Liver (tissue), 9 donors: ENCODE results near the gene CD274. TPM values are rescaled to one million over a fixed set of nuclear protein-coding genes. Genes with fewer than 3 reads are reported as not detected.

Source experiments
- DNase-seq: peaks from one replicate; pipeline ENCODE4 v3.0.0-alpha.2; 2017; ENCODE audit warnings: low spot score
- H3K27ac ChIP-seq, 2 donors: one replicate each; pipeline ENCODE4 v1.7.0; 2013; ENCODE audit warnings: inconsistent platforms in 2 of 2, low read length in 2 of 2, control low read depth in 1 of 2, low read depth in 1 of 2, mild to moderate bottlenecking in 1 of 2
- H3K27me3 ChIP-seq, 4 donors: one replicate each; pipeline versions ENCODE4 v1.6.1 to v1.7.0; 2013; ENCODE audit warnings: low read length in 3 of 4, inconsistent platforms in 1 of 4, mild to moderate bottlenecking in 1 of 4, moderate library complexity in 1 of 4; ENCODE audit not compliant: control insufficient read depth in 4 of 4, insufficient read depth in 4 of 4
- H3K36me3 ChIP-seq, 4 donors: one replicate each; pipeline versions ENCODE4 v1.6.1 to v1.7.0; 2013; ENCODE audit warnings: low read length in 3 of 4, mild to moderate bottlenecking in 3 of 4, low read depth in 1 of 4, moderate library complexity in 1 of 4; ENCODE audit not compliant: control insufficient read depth in 4 of 4, insufficient read depth in 3 of 4
- H3K4me1 ChIP-seq, 4 donors: one replicate each; pipeline versions ENCODE4 v1.6.1 to v1.7.0; 2013; ENCODE audit warnings: low read length in 3 of 4, mild to moderate bottlenecking in 3 of 4, moderate library complexity in 1 of 4; ENCODE audit not compliant: control insufficient read depth in 4 of 4, insufficient read depth in 4 of 4
- H3K4me3 ChIP-seq, 3 donors: one replicate each; pipeline versions ENCODE4 v1.6.1 to v1.7.0; 2013; ENCODE audit warnings: low read length in 3 of 3, control low read depth in 1 of 3, low read depth in 1 of 3, mild to moderate bottlenecking in 1 of 3
- H3K9ac ChIP-seq, 2 donors: one replicate each; pipeline ENCODE4 v1.7.0; 2013; ENCODE audit warnings: low read length in 2 of 2, mild to moderate bottlenecking in 2 of 2, moderate library complexity in 2 of 2, control low read depth in 1 of 2, low read depth in 1 of 2
- H3K9me3 ChIP-seq, 4 donors: one replicate each; pipeline versions ENCODE4 v1.6.1 to v1.7.0; 2013; ENCODE audit warnings: low read length in 3 of 4; ENCODE audit not compliant: control insufficient read depth in 4 of 4
- FOXA1 ChIP-seq: IDR thresholded peaks from 2 replicates; pipeline ENCODE4 v1.6.1; 2016; ENCODE audit warnings: antibody characterized with exemption
- FOXA2 ChIP-seq: IDR thresholded peaks from 2 replicates; pipeline ENCODE4 v1.6.1; 2016; ENCODE audit warnings: antibody characterized with exemption
- GABPA ChIP-seq, 2 donors: IDR thresholded peaks in 1 of 2; conservative IDR thresholded peaks in 1 of 2; 2 replicates each; pipeline ENCODE4 v1.6.1; 2016; ENCODE audit warnings: antibody characterized with exemption in 2 of 2, mild to moderate bottlenecking in 1 of 2, moderate library complexity in 1 of 2
- HNF4A ChIP-seq, 2 donors: conservative IDR thresholded peaks; 2 replicates each; pipeline ENCODE4 v1.6.1; 2016; ENCODE audit warnings: antibody characterized with exemption in 2 of 2, mild to moderate bottlenecking in 2 of 2
- JUND ChIP-seq, 2 donors: IDR thresholded peaks; 2 replicates each; pipeline ENCODE4 v1.6.1; 2016; ENCODE audit warnings: antibody characterized with exemption in 2 of 2
- NR2F2 ChIP-seq: IDR thresholded peaks from 2 replicates; pipeline ENCODE4 v1.6.1; 2016; ENCODE audit warnings: antibody characterized with exemption
- RAD21 ChIP-seq, 2 donors: IDR thresholded peaks; 2 replicates each; pipeline ENCODE4 v1.6.1; 2016; ENCODE audit warnings: antibody characterized with exemption in 2 of 2, mild to moderate bottlenecking in 2 of 2
- RXRA ChIP-seq, 2 donors: IDR thresholded peaks; 2 replicates each; pipeline ENCODE4 v1.6.1; 2017 to 2018; ENCODE audit warnings: antibody characterized with exemption in 2 of 2, mild to moderate bottlenecking in 1 of 2
- TAF1 ChIP-seq: conservative IDR thresholded peaks from 2 replicates; pipeline ENCODE4 v1.6.1; 2016; ENCODE audit warnings: antibody characterized with exemption, mild to moderate bottlenecking
- YY1 ChIP-seq: IDR thresholded peaks from 2 replicates; pipeline ENCODE4 v1.6.1; 2016; ENCODE audit warnings: antibody characterized with exemption, mild to moderate bottlenecking
- WGBS: extraction: QIAGEN DNeasy Blood & Tissue Kit; methylation state at CpG from one replicate; pipeline ENCODE4 v1.1.7; 2013; 5-methylcytosine and 5-hydroxymethylcytosine counted together
- polyA plus RNA-seq, 2 donors: library from polyadenylated mRNA; stranded (reverse) in 1 of 2; unstranded in 1 of 2; fragments of 200-250 nt in 1 of 2; fragments of >200 nt in 1 of 2; fragmentation: Nextera tagmentation in 1 of 2; extraction: Ambion mirVana in 1 of 2; gene quantifications; one replicate each; pipeline versions ENCODE4 v1.2.1 to v1.2.3, GENCODE V29; 2013 to 2015
- total RNA-seq, 2 donors: library from RNA; depleted of rRNA; stranded (reverse); fragments of >200 nt; gene quantifications; one replicate each; pipeline ENCODE4 v1.2.3, GENCODE V29; 2014
- TF ChIP-seq, protein P1 (sequence below): IDR thresholded peaks from 2 replicates; pipeline ENCODE4 v1.6.1; 2016; ENCODE audit warnings: antibody characterized with exemption, mild to moderate bottlenecking
- TF ChIP-seq, protein P2 (sequence below): IDR thresholded peaks from 2 replicates; pipeline ENCODE4 v1.6.1; 2016; ENCODE audit warnings: antibody characterized with exemption
- TF ChIP-seq, protein P3 (sequence below): IDR thresholded peaks from 2 replicates; pipeline ENCODE4 v1.6.1; 2016; ENCODE audit warnings: antibody characterized with exemption
- TF ChIP-seq, protein P4 (sequence below): IDR thresholded peaks from 2 replicates; pipeline ENCODE4 v1.6.1; 2016; ENCODE audit warnings: antibody characterized with exemption
- TF ChIP-seq, protein P5 (sequence below): fragments of 150-350 bp; IDR thresholded peaks from 2 replicates; pipeline ENCODE4 v1.5.1; 2017; ENCODE audit warnings: improper control_type of control experiment, low read depth, low read length; ENCODE audit not compliant: missing input control
- donor health status: healthy.
- donor health status: healthy.
- donor health status: healthy.
- donor health status: healthy.
- donor health status: healthy.

The CD274 gene
- total and polyA plus RNA-seq, 4 donors = 1.0 to 3.1 (median 1.9) TPM

DNA sequence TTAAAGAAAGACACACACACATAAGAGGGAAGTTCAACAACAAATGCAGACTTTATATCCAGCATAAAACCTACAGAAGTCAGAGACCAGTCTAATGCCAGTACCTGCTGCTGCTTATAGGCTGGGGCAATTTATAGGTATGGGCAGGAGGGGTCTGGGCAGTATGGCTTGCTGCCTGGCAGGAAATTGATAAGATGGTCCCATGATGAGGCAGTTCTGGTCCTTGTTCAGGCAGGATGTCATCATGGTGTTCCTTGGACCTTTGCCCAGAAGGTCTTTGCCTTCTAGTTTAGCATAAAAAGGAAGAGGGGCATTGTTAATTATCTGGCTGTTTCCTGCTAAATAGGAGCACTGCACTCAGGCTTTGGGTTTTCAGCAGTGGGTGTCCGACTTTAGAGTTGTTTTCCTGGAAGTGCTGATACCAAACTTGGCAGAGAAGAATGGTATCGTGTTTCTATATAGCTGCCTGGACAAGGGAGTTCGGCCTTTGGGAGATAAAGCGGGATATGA lies 49.6 kb downstream of the CD274 start:
- no peaks in the 10 kb centered on the region for H3K36me3 ChIP-seq
- peak; percentile 33 for TF ChIP-seq NR2F2
- TF ChIP-seq RAD21 (IDR thresholded peaks at IDR 0.05) = no peak
- peak overlapping the region in 1 of 2 donors; percentile 54 for H3K27ac ChIP-seq
- no peak overlapping the region for H3K4me3 ChIP-seq
- H3K9me3 ChIP-seq = no peaks in the 10 kb centered on the region
- DNase-seq = no peak
- 70% methylated on average over 4 of the region's 4 CpGs for WGBS
- peaks cover 0 to 4% (median 0%) of the 10 kb centered on the region in 4 donors for H3K27me3 ChIP-seq
- H3K9ac ChIP-seq = no peak overlapping the region
- no peaks in the 10 kb centered on the region for H3K4me1 ChIP-seq

DNA sequence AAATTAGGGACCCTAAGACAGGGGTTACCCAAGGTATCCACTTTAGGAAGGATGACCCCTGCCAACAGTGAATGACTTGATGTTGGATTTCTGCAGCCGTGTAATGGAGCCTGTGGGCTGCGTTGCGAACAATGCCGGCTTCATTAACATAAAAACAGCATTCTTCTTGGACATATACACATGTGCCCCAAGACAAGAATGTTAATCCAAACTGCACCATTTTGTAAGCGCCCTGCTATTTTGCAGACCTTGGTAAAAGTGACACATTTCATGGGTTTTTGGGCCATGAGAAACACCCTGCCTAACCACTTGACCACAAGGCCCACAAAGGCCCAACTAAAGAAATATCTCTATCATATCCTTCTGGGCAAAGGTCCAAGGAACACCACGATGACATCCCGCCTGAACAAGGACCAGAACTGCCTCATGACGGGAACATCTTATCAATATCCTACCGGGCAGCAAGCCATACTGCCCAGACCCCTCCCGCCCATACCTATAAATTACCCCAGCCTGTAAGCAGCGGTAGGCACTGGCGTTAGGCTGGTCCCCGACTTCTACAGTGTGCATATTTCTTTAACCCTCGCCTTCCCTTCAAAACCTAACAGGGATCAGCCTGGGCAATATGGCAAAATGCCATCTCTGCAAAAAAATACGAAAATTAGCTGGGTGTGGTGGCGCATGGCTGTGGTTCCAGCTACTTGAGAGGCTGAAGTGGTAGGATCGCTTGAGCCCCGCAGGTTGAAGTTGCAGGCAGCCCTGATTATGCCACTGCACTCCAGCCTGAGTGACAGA lies 50.3 kb downstream of the CD274 start:
- Histone ChIP-seq H3K36me3 (no peaks in the 10 kb centered on the region), H3K4me1 (no peaks in the 10 kb centered on the region), H3K4me3 (no peak overlapping the region), H3K9me3 (no peaks in the 10 kb centered on the region), H3K27ac (peak overlapping the region in 1 of 2 donors; percentile 54), H3K9ac (no peak overlapping the region), H3K27me3 (peaks cover 0 to 4% (median 0%) of the 10 kb centered on the region in 4 donors)
- TF ChIP-seq, protein P1, sequence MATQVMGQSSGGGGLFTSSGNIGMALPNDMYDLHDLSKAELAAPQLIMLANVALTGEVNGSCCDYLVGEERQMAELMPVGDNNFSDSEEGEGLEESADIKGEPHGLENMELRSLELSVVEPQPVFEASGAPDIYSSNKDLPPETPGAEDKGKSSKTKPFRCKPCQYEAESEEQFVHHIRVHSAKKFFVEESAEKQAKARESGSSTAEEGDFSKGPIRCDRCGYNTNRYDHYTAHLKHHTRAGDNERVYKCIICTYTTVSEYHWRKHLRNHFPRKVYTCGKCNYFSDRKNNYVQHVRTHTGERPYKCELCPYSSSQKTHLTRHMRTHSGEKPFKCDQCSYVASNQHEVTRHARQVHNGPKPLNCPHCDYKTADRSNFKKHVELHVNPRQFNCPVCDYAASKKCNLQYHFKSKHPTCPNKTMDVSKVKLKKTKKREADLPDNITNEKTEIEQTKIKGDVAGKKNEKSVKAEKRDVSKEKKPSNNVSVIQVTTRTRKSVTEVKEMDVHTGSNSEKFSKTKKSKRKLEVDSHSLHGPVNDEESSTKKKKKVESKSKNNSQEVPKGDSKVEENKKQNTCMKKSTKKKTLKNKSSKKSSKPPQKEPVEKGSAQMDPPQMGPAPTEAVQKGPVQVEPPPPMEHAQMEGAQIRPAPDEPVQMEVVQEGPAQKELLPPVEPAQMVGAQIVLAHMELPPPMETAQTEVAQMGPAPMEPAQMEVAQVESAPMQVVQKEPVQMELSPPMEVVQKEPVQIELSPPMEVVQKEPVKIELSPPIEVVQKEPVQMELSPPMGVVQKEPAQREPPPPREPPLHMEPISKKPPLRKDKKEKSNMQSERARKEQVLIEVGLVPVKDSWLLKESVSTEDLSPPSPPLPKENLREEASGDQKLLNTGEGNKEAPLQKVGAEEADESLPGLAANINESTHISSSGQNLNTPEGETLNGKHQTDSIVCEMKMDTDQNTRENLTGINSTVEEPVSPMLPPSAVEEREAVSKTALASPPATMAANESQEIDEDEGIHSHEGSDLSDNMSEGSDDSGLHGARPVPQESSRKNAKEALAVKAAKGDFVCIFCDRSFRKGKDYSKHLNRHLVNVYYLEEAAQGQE = no peak
- TF ChIP-seq, protein P2, sequence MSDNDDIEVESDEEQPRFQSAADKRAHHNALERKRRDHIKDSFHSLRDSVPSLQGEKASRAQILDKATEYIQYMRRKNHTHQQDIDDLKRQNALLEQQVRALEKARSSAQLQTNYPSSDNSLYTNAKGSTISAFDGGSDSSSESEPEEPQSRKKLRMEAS = no peak
- TF ChIP-seq HNF4A (conservative IDR thresholded peaks at IDR 0.05) (no peak), JUND (IDR thresholded peaks at IDR 0.05) (no peak), YY1 (no peak), TAF1 (no peak), FOXA2 (no peak), GABPA (IDR thresholded peaks at IDR 0.05 in 1 of 2, conservative IDR thresholded peaks at IDR 0.05 in 1 of 2) (no peak), RAD21 (IDR thresholded peaks at IDR 0.05) (no peak), RXRA (IDR thresholded peaks at IDR 0.05) (no peak), FOXA1 (no peak)
- TF ChIP-seq, protein P3, sequence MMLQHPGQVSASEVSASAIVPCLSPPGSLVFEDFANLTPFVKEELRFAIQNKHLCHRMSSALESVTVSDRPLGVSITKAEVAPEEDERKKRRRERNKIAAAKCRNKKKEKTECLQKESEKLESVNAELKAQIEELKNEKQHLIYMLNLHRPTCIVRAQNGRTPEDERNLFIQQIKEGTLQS = no peak
- TF ChIP-seq, protein P4, sequence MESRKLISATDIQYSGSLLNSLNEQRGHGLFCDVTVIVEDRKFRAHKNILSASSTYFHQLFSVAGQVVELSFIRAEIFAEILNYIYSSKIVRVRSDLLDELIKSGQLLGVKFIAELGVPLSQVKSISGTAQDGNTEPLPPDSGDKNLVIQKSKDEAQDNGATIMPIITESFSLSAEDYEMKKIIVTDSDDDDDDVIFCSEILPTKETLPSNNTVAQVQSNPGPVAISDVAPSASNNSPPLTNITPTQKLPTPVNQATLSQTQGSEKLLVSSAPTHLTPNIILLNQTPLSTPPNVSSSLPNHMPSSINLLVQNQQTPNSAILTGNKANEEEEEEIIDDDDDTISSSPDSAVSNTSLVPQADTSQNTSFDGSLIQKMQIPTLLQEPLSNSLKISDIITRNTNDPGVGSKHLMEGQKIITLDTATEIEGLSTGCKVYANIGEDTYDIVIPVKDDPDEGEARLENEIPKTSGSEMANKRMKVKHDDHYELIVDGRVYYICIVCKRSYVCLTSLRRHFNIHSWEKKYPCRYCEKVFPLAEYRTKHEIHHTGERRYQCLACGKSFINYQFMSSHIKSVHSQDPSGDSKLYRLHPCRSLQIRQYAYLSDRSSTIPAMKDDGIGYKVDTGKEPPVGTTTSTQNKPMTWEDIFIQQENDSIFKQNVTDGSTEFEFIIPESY = no peak
- TF ChIP-seq, protein P5, sequence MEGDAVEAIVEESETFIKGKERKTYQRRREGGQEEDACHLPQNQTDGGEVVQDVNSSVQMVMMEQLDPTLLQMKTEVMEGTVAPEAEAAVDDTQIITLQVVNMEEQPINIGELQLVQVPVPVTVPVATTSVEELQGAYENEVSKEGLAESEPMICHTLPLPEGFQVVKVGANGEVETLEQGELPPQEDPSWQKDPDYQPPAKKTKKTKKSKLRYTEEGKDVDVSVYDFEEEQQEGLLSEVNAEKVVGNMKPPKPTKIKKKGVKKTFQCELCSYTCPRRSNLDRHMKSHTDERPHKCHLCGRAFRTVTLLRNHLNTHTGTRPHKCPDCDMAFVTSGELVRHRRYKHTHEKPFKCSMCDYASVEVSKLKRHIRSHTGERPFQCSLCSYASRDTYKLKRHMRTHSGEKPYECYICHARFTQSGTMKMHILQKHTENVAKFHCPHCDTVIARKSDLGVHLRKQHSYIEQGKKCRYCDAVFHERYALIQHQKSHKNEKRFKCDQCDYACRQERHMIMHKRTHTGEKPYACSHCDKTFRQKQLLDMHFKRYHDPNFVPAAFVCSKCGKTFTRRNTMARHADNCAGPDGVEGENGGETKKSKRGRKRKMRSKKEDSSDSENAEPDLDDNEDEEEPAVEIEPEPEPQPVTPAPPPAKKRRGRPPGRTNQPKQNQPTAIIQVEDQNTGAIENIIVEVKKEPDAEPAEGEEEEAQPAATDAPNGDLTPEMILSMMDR = no peak
- WGBS = 70% methylated on average over 18 of the region's 18 CpGs
- no peak for DNase-seq
